HG03460 (cell line): Measurements from ENCODE around the gene ZNF302.
"Not testable (repeated sequence)": the region's sequence is repeated elsewhere in the genome, so short reads cannot be mapped to it uniquely, and the experiment has no call there.

Experiments
- ATAC-seq: cut with Tn5 transposase; IDR thresholded peaks from one replicate; pipeline ENCODE4 v1.9.1; 2021; ENCODE audit not compliant: unreplicated experiment

The ZNF302 gene

GRCh38 chr19:34671972-34672371 is 5.5 kb upstream of the ZNF302 start:
- no peak for ATAC-seq

GRCh38 chr19:34673590-34673989 is 3.9 kb upstream of the ZNF302 start:
- no peak for ATAC-seq

GRCh38 chr19:34675250-34675649 is 2.2 kb upstream of the ZNF302 start:
- no peak for ATAC-seq

GRCh38 chr19:34675919-34676318 is 1.6 kb upstream of the ZNF302 start:
- ATAC-seq: no peak

GRCh38 chr19:34676697-34677385 is 637 bp upstream of the ZNF302 start, which contains the start of gene SCGB2B2:
SCGB2B2 (minus strand) TSS chr19:34677159; CDS start chr19:34594563, 82,596 bp downstream.
- ATAC-seq: peak; percentile 48

GRCh38 chr19:34678085-34678412 is 571 bp downstream of the ZNF302 start:
- no peak for ATAC-seq

GRCh38 chr19:34678421-34678820 is 943 bp downstream of the ZNF302 start:
- ATAC-seq: no peak

- ATAC-seq: no peak
Measured at GRCh38 chr19:34681478-34681877, 4.0 kb downstream of the ZNF302 start.

- ATAC-seq: not testable (repeated sequence)
Measured at GRCh38 chr19:34685266-34685665, 7.8 kb downstream of the ZNF302 start.

GRCh38 chr19:34686455-34686854 is 9.0 kb downstream of the ZNF302 start:
- no peak for ATAC-seq

- ATAC-seq: no peak
Measured at GRCh38 chr19:34687348-34687747, 9.9 kb downstream of the ZNF302 start.

GRCh38 chr19:34688592-34688991 is 11.1 kb downstream of the ZNF302 start:
- no peak for ATAC-seq

- ATAC-seq: no peak
Measured at GRCh38 chr19:34690372-34690771, 12.9 kb downstream of the ZNF302 start.

- ATAC-seq: no peak
Measured at GRCh38 chr19:34692549-34692948, 15.1 kb downstream of the ZNF302 start.

GRCh38 chr19:34707661-34708060 is 30.2 kb downstream of the ZNF302 start:
- no peak for ATAC-seq

GRCh38 chr19:34711890-34712289 is 34.4 kb downstream of the ZNF302 start:
- ATAC-seq: no peak

GRCh38 chr19:34712395-34713261 is 35.1 kb downstream of the ZNF302 start:
- no peak for ATAC-seq

GRCh38 chr19:34713262-34713637 is 35.8 kb downstream of the ZNF302 start:
- ATAC-seq: no peak

- ATAC-seq: no peak
Measured at GRCh38 chr19:34715357-34715756, 37.9 kb downstream of the ZNF302 start.

GRCh38 chr19:34722353-34722752 is 44.9 kb downstream of the ZNF302 start:
- no peak for ATAC-seq

GRCh38 chr19:34725400-34725799 is 47.9 kb downstream of the ZNF302 start:
- ATAC-seq: no peak
